Measurements from ENCODE around the gene TRIM65.

Gene TRIM65

DNA sequence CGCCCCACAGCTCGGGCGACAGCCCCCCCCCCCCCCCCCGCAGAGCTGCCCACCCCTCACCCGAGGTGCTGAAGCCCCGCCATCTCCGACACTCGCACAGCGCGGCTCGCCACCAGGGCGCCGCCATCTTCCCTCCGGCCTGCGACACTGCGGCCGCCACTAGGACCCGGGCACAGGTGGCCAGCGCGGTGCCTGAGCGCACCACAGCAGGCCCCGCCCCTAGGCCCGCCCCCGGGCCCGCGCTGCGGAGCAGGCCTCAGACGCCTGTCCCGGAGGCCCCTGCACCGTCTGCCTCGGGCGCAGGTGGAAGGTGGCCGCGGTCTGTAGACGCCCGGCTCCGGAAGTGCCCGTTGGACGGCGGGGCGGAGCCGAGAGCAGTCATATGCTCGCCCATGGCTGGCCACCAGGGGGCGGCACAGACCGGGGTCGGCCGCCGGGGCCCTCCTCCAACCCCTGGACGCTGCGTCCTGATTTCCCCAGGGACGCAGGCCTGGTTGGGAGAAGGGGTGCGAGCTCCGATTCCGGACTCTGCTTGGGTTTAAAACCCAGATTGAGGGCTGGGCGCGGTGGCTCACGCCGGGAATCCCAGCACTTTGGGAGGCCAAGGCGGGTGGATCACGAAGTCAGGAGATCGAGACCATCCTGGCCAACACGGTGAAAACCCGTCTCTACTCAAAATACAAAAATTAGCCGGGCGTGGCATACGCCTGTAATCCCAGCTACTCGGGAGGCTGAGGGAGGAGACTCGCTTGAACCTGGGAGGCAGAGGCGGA, 8.2 kb upstream of the TRIM65 start, which contains the start of gene MRPL38:
TSS of gene MRPL38 (minus strand) at position 136 of the 773 bp plus-strand sequence. CDS start at position 127, 9 bp downstream.
- TF ChIP-seq TCF12 (IDR thresholded peaks at IDR 0.05; ENCODE audit: low read depth) (peak; percentile 85), EP300 (IDR thresholded peaks at IDR 0.05; ENCODE audit: borderline replicate concordance) (peak; percentile 49; the same call in 1 of the 2 replicates), RAD21 (IDR thresholded peaks at IDR 0.05; ENCODE audit: low read depth) (peak; percentile 96), EGR1 (IDR thresholded peaks at IDR 0.05) (peak; percentile 42), NFIC (IDR thresholded peaks at IDR 0.05) (peak; percentile 56), ZBTB7A (IDR thresholded peaks at IDR 0.05; ENCODE audit: low read depth) (peak; percentile 83; the same call in 1 of the 2 replicates), YY1 (IDR thresholded peaks at IDR 0.05; ENCODE audit: low read depth) (peak; percentile 97), TAF1 (IDR thresholded peaks at IDR 0.05; ENCODE audit: low read depth) (peak; percentile 97), FOXM1 (IDR thresholded peaks at IDR 0.05; ENCODE audit: borderline replicate concordance, low read depth) (peak; percentile 35), TEAD4 (IDR thresholded peaks at IDR 0.05) (no peak; the same call in 1 of the 2 replicates), CREB1 (IDR thresholded peaks at IDR 0.05; ENCODE audit: low read depth) (peak; percentile 13; the same call in 1 of the 2 replicates), CEBPB (IDR thresholded peaks at IDR 0.05) (0 out of 2 replicates have a peak, but pooled peaks have one; percentile 30)
- TF ChIP-seq, protein P1, sequence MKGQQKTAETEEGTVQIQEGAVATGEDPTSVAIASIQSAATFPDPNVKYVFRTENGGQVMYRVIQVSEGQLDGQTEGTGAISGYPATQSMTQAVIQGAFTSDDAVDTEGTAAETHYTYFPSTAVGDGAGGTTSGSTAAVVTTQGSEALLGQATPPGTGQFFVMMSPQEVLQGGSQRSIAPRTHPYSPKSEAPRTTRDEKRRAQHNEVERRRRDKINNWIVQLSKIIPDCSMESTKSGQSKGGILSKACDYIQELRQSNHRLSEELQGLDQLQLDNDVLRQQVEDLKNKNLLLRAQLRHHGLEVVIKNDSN (IDR thresholded peaks at IDR 0.05): peak; percentile 62
- TF ChIP-seq, protein P2, sequence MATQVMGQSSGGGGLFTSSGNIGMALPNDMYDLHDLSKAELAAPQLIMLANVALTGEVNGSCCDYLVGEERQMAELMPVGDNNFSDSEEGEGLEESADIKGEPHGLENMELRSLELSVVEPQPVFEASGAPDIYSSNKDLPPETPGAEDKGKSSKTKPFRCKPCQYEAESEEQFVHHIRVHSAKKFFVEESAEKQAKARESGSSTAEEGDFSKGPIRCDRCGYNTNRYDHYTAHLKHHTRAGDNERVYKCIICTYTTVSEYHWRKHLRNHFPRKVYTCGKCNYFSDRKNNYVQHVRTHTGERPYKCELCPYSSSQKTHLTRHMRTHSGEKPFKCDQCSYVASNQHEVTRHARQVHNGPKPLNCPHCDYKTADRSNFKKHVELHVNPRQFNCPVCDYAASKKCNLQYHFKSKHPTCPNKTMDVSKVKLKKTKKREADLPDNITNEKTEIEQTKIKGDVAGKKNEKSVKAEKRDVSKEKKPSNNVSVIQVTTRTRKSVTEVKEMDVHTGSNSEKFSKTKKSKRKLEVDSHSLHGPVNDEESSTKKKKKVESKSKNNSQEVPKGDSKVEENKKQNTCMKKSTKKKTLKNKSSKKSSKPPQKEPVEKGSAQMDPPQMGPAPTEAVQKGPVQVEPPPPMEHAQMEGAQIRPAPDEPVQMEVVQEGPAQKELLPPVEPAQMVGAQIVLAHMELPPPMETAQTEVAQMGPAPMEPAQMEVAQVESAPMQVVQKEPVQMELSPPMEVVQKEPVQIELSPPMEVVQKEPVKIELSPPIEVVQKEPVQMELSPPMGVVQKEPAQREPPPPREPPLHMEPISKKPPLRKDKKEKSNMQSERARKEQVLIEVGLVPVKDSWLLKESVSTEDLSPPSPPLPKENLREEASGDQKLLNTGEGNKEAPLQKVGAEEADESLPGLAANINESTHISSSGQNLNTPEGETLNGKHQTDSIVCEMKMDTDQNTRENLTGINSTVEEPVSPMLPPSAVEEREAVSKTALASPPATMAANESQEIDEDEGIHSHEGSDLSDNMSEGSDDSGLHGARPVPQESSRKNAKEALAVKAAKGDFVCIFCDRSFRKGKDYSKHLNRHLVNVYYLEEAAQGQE (IDR thresholded peaks at IDR 0.05; ENCODE audit: low read depth): no peak
- TF ChIP-seq, protein P3, sequence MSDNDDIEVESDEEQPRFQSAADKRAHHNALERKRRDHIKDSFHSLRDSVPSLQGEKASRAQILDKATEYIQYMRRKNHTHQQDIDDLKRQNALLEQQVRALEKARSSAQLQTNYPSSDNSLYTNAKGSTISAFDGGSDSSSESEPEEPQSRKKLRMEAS (IDR thresholded peaks at IDR 0.05): peak; percentile 94

DNA sequence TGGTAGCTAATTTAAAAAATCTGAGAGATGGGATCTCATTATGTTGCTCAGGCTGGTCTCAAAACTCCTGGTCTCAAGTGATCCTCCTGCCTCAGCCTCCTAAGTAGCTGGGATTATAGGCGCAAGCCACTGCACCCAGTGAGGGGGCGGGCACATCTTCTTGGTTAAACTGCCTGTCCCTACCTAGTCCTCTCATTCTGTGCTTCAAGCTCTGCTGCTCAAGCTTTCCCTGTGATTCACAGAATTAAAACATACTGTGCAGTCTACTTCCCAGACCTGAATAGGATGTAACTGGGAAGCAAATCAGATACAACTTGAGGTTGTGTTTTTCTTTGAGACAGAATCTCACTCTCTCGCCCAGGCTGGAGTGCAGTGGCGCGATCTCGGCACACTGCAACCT, 5.7 kb upstream of the TRIM65 start:
- TF ChIP-seq YY1 (IDR thresholded peaks at IDR 0.05; ENCODE audit: low read depth): no peak
- TF ChIP-seq, protein P3 (IDR thresholded peaks at IDR 0.05): no peak
- no peak for TF ChIP-seq ZBTB7A (IDR thresholded peaks at IDR 0.05; ENCODE audit: low read depth)
- TF ChIP-seq, protein P1 (IDR thresholded peaks at IDR 0.05): no peak
- no peak for TF ChIP-seq TCF12 (IDR thresholded peaks at IDR 0.05; ENCODE audit: low read depth)
- no peak for TF ChIP-seq CREB1 (IDR thresholded peaks at IDR 0.05; ENCODE audit: low read depth)
- no peak for TF ChIP-seq FOXM1 (IDR thresholded peaks at IDR 0.05; ENCODE audit: borderline replicate concordance, low read depth)
- TF ChIP-seq EGR1 (IDR thresholded peaks at IDR 0.05): no peak
- no peak for TF ChIP-seq CEBPB (IDR thresholded peaks at IDR 0.05)
- TF ChIP-seq RAD21 (IDR thresholded peaks at IDR 0.05; ENCODE audit: low read depth): no peak
- TF ChIP-seq TAF1 (IDR thresholded peaks at IDR 0.05; ENCODE audit: low read depth): no peak
- TF ChIP-seq, protein P2 (IDR thresholded peaks at IDR 0.05; ENCODE audit: low read depth): no peak

DNA sequence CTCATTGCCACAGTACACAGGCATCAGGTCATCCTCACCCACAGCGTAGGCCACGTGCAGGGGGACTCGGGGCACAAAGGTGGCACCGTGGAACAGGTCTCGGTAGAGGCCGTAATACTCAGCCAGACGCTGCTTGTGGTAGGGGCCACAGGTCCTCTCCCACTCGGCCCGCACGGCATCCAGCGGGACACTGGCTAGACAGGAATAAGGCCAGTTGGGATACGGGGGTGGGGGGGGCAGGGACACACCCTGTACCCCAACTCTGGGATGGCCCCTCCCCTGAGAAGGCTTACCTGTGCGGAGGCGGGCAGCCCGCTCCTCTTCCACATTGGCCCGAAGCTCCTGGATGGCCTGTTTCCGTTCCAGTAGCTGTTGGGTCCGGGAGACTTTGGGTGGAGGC, 5.0 kb upstream of the TRIM65 start:
- TF ChIP-seq, protein P1 (IDR thresholded peaks at IDR 0.05): no peak
- TF ChIP-seq CEBPB (IDR thresholded peaks at IDR 0.05): no peak
- no peak for TF ChIP-seq ZBTB7A (IDR thresholded peaks at IDR 0.05; ENCODE audit: low read depth)
- no peak for TF ChIP-seq CREB1 (IDR thresholded peaks at IDR 0.05; ENCODE audit: low read depth)
- no peak for TF ChIP-seq NFIC (IDR thresholded peaks at IDR 0.05)
- no peak for TF ChIP-seq TEAD4 (IDR thresholded peaks at IDR 0.05)
- no peak for TF ChIP-seq TAF1 (IDR thresholded peaks at IDR 0.05; ENCODE audit: low read depth)
- no peak for TF ChIP-seq TCF12 (IDR thresholded peaks at IDR 0.05; ENCODE audit: low read depth)
- TF ChIP-seq RAD21 (IDR thresholded peaks at IDR 0.05; ENCODE audit: low read depth): no peak
- TF ChIP-seq EP300 (IDR thresholded peaks at IDR 0.05; ENCODE audit: borderline replicate concordance): no peak
- TF ChIP-seq, protein P2 (IDR thresholded peaks at IDR 0.05; ENCODE audit: low read depth): no peak
- no peak for TF ChIP-seq EGR1 (IDR thresholded peaks at IDR 0.05)
- TF ChIP-seq YY1 (IDR thresholded peaks at IDR 0.05; ENCODE audit: low read depth): no peak
- no peak for TF ChIP-seq FOXM1 (IDR thresholded peaks at IDR 0.05; ENCODE audit: borderline replicate concordance, low read depth)
- TF ChIP-seq, protein P3 (IDR thresholded peaks at IDR 0.05): no peak
